GM12873 (cell line): ENCODE results near the gene IFT27.

Source experiments
- CTCF ChIP-seq: IDR thresholded peaks from 2 replicates; pipeline ENCODE4 v1.5.1; 2012; ENCODE audit warnings: low read depth, mild to moderate bottlenecking, moderate library complexity, low read length, control low read depth; ENCODE audit not compliant: insufficient read depth; ENCODE audit errors: missing control alignments

IFT27 gene

DNA sequence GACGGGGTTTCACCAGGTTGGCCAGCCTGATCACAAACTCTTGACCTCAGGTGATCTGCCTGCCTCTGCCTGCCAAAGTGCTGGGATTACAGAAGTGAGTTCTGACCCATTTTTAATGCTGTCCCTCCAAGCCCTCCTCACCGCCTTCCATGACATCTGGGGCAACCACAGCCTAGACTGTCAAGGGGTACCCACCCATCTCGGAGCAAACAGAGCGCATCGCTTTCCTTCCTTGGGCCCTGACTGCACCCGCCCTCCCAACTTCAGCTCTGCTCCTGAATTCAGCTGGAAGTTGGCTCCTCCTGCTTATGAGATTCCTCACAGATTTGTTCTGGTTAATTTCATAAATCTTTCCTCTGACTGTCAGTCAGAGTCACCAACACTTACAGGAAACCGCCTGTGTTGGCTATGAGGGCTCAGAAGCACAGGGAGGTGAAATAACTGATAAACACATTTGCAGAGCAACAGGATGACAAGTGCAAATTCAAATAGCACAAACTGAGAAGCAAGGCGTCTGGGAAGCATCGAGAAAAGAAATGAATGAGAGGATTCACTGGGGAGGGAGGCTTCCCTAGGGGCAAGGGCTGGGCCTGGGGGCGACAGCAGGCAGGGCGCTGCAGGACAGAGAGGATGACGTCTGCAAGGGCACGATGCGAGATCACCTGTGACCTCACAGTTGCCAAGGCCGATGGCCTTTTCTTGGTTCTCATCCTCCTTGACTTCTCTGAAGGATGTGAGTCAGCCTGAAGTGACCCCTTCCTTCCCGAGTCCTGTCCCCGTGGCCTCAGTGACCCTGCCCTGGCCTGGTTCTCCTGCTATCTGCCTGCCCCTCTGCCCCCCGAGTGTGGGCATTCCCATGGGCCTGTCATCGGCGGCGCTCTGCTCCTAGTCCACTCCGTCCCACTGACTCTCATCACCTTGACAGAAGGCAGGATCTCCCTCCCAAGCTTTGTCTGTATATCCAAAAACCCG is 6.1 kb downstream of the IFT27 start:
- TF ChIP-seq CTCF, result no peak

DNA sequence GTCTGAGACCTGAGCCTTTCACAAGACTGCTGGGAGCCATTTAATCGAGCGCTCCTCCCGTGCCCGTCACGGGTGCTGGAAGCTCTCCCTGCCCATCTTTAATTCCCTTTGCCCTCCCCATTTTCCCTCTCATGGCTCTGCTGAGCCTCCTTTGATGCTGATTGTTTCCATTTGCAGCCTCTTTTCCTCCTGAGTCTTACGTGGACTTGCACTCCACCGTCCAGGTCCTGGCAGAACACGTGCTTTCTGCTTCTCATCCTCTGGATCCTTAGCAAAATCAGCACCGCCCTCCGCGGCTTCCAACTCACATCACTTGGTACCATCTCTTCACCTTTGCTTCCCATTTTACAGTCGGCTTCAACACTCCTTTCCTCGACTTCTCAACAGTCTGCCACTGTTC is 7.3 kb downstream of the IFT27 start:
- no peak for TF ChIP-seq CTCF

- no peak for TF ChIP-seq CTCF
These were observed 7.8 kb downstream of the IFT27 start for GRCh38 chr22:36768141-36768540.

DNA sequence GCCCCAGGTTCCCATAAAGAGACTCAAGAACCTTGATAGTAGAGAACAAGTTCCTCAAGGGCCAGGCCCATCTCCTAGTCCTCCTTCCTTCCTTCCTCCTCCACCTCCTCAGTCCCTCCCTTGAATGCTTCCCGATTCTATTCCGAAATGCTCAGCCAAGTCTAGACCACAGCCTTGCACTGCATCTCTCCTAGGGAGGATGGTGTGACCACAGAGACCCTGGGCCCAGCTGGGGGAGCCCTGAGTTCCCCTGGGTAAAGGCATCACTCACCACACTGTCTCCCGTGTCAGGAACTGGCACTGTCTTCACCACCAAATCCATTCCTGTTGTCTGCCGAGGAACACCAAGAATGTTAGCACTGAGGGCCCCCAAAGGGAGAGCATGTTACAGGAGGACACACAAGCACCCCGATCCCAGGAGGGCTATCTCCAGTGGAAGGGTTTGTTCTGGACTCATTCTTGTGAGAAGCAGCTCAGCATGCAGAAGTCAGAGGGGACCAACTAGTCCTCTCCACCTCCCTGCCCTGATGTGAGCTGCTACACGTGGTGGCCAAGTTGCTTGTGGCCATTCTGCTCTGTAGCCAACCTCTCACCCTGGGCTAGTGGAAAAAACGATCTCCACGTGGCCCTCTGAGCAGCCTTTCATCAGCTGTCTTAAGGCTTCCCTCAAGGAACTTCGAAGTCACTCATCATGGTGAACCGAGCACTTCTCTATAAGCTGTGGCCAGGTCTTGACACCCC is 8.7 kb downstream of the IFT27 start:
- TF ChIP-seq CTCF, result no peak

DNA sequence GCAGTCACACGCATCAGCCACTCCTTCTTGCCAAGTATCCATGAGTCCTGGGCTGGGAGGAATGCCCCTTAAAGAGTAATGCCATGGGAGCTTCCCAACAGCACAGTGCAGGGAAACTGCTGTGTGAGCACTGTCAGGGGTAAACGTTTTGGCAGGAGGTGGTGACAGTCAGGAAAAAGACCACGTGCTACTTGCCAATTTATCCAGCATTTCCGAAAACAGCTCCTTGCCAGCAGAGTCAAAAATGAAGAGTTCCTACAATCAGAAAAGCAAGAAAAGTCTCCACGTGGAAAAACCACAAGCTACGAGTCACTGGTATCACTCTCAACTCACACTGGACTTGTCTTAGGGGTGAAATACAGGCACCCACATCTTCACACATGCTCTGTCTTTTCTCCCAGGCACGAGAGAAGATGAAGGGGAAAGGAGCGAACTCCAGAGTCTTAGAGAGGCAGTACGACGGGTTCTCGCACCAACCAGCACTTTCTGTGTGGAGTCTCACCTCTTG is 9.9 kb downstream of the IFT27 start:
- TF ChIP-seq CTCF, result no peak

DNA sequence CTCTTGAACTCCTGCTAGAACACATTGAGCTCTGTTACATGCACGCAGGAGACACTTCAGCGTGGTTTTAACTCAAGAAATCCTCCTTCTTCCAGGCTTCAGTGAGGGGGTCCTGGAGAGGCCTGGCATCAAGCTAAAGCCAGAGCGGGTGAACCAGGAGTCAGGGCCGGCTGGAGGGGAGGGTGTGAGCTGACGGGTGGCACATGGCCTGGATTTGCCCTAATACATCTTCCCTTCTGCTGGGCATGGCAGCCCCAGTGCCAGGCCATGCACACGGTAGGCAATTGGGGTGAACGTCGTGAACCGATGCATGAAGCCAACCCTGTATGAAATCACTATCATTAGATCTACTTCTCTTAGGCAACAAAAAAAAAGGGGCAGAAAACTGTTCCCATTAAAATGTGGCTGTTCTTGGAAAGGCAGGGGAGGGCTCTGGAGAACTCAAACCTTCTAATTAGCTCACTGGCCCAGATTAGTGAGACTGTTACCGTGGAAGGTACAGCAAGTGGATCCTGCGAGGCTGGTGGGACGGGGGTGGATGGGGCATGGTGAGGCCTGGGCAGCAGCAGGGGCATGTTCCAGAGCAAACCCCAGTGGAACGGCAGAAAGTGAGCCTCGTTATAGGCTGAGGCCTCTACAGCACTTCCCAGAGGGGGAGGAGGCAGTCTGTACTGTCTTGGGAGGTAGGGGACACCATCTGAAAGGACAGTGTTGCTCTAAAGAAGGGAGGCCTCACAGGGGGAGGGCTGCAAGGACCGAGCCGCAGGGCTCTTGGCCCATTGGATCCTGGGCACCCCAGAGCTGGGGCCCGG is 10.6 kb downstream of the IFT27 start:
- TF ChIP-seq CTCF, result no peak
